Upper lobe of right lung (tissue), 1 donor: ENCODE results near the gene HIVEP3. TPM values are rescaled to one million over a fixed set of nuclear protein-coding genes. Genes with fewer than 3 reads are reported as not detected.

Experiments used
- ATAC-seq: fragments of 200-7000 bp; cut with Tn5 transposase; one replicate; pipeline ENCODE4 v1.9.1; 2020; ENCODE audit warnings: mild to moderate bottlenecking, moderate library complexity
- DNase-seq: peaks from one replicate; pipeline ENCODE4 v3.0.0-alpha.2; 2020
- H3K27ac ChIP-seq: fragments of 200-600 bp; one replicate; pipeline ENCODE4 v1.8.0; 2022
- H3K27me3 ChIP-seq: fragments of 200-600 bp; one replicate; pipeline ENCODE4 v1.8.0; 2022; ENCODE audit warnings: mild to moderate bottlenecking
- H3K36me3 ChIP-seq: fragments of 200-600 bp; one replicate; pipeline ENCODE4 v1.8.0; 2022
- H3K4me1 ChIP-seq: fragments of 200-600 bp; one replicate; pipeline ENCODE4 v1.8.0; 2022
- H3K4me3 ChIP-seq: fragments of 200-600 bp; one replicate; pipeline ENCODE4 v1.8.0; 2022; ENCODE audit warnings: mild to moderate bottlenecking
- H3K9me3 ChIP-seq: fragments of 200-600 bp; one replicate; pipeline ENCODE4 v1.8.0; 2022
- intact Hi-C: fragments of 100-400 bp; cut with DNase I; formaldehyde crosslinking; loops from one replicate; pipeline ENCODE4 v1.11.0; 2022
- total RNA-seq: library from RNA; stranded (reverse); fragmentation: NEBNext Ultra II Directional; extraction: Animal tissue kit (Norgen Biotek cat#: 25700); gene quantifications from one replicate; pipeline ENCODE4 v1.2.1, GENCODE V29; 2021
- TF ChIP-seq, protein P1 (sequence below): fragments of 200-600 bp; IDR thresholded peaks from one replicate; pipeline ENCODE4 v1.8.0; 2022; ENCODE audit warnings: antibody characterized with exemption
- donor health status: DM: no; HTN: yes; CAD: no; lungs with severe emphysema.

The HIVEP3 gene
- total RNA-seq, 1 donor from 2014 or later, result 16.6 TPM

DNA sequence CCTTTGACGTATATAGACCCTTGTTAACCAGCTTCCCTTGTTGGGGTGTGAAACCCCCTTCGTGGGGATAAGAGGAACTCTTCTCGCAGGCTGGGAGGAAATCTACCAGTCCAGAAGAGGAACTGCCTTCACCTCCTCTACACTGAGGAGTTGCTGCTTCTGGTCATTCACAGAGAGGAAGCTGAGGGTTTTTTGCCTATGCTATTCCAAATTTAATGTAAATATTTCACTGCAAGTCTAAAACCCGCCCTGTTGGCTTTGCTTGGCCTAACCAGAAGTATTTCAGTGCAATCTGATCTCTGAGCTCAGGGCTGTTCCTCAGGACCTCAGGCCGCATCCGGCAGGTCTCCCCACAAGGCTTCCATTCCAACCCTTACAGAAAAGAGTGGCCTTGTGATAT, 150.1 kb downstream of the HIVEP3 start:
- no peaks in the 10 kb centered on the region for H3K27me3 ChIP-seq
- no peaks in the 10 kb centered on the region for H3K9me3 ChIP-seq
- no peak overlapping the region for H3K4me3 ChIP-seq
- H3K36me3 ChIP-seq, result no peaks in the 10 kb centered on the region
- peak; percentile 43 for ATAC-seq
- TF ChIP-seq, protein P1, sequence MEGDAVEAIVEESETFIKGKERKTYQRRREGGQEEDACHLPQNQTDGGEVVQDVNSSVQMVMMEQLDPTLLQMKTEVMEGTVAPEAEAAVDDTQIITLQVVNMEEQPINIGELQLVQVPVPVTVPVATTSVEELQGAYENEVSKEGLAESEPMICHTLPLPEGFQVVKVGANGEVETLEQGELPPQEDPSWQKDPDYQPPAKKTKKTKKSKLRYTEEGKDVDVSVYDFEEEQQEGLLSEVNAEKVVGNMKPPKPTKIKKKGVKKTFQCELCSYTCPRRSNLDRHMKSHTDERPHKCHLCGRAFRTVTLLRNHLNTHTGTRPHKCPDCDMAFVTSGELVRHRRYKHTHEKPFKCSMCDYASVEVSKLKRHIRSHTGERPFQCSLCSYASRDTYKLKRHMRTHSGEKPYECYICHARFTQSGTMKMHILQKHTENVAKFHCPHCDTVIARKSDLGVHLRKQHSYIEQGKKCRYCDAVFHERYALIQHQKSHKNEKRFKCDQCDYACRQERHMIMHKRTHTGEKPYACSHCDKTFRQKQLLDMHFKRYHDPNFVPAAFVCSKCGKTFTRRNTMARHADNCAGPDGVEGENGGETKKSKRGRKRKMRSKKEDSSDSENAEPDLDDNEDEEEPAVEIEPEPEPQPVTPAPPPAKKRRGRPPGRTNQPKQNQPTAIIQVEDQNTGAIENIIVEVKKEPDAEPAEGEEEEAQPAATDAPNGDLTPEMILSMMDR, result no peak
- peaks cover 69% of the 10 kb centered on the region for H3K4me1 ChIP-seq
- H3K27ac ChIP-seq, result no peak overlapping the region
- intact Hi-C loops, result no loop called here
- DNase-seq, result no peak

DNA sequence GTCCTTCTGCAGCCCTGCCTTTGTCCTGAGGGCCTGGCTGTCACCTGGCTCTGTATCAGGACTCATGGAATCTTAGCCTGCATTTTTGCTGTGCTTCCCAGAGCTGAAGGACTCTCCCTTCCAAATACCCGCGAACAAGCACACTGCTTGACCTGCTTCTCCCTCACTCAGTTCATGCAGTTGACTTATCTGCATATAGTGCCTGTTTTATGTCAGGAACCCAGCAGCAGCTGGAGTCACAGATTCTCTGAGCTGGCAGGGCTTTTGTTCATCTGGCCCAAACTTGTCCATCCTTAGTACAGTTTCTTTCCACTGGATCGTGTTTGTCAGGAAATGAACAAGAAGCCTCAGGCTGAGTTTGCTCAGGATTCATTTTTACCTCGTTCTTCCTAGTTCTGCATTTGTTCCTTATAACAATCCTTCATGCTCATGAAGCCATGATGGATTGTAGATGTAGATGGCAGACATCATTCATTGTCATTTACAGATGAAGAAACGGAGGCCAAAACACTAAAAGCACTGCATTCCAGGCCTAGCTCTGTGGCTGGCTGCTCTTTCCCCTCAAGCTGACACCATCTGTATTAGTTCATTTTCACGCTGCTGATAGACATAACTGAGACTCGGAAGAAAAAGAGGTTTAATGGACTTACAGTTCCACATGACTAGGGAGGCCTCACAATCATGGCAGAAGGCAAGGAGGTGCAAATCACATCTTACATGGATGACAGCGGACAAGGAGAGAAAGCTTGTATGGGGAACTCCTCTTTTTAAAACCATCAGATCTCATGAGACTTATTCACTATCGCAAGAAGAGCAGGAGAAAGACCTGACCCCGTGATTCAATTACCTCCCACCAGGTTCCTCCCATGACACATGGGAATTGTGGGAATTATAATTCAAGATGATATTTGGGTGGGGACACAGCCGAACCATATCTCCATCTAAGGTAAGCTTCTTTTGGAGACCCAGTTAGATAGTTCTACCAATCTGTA, 150.9 kb downstream of the HIVEP3 start:
- Histone ChIP-seq H3K4me3 (no peak overlapping the region), H3K27me3 (no peaks in the 10 kb centered on the region), H3K4me1 (peaks cover 67% of the 10 kb centered on the region), H3K27ac (peak overlapping the region; percentile 30), H3K36me3 (no peaks in the 10 kb centered on the region), H3K9me3 (no peaks in the 10 kb centered on the region)
- intact Hi-C loops, result no loop called here
- TF ChIP-seq, protein P1, result no peak
- ATAC-seq (peak; percentile 65), DNase-seq (no peak)

DNA sequence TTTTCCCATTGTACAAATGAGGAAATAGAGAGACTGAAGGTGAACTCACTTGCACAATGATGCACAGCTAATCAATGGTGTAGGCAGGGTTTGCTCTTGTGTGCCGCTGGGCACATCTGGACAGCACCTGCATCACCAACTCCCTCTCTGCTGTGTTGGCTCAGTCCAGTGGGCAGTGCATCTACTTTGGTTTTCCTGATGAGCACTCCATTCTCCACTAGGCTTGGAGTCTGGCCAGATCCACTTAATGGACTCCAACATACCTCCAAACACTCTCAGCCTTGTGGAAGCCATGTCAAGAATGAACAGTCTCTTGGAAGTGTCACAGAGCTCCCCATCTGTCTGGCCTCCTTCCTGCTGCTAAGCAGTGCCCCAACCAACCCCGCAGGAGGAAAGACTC, 152.2 kb downstream of the HIVEP3 start:
- intact Hi-C loops, result no loop called here
- Histone ChIP-seq H3K27me3 (no peaks in the 10 kb centered on the region), H3K36me3 (no peaks in the 10 kb centered on the region), H3K4me3 (no peak overlapping the region), H3K9me3 (no peaks in the 10 kb centered on the region), H3K4me1 (peaks cover 57% of the 10 kb centered on the region), H3K27ac (no peak overlapping the region)
- ATAC-seq (no peak), DNase-seq (no peak)
- TF ChIP-seq, protein P1, result no peak

DNA sequence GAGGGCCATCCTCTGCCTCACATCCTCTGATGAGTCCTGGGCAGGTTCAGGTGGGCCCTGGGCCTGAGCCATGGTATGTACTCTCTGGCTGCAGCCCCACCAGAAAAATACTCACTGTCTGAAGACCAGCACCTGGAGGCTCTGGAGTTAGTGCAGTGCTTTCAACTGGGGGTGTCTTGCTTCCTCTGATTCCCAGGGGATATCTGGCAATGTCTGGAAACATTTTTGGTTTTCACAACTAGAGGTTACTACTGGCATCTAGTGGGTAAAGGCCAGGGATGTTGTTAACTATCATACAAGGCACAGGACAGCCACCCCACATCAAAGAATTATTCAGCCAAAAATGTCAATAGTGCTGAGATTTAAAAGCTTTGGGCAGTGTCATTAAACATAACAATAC, 152.7 kb downstream of the HIVEP3 start:
- TF ChIP-seq, protein P1, result no peak
- Histone ChIP-seq H3K27ac (no peak overlapping the region), H3K36me3 (no peaks in the 10 kb centered on the region), H3K4me1 (peaks cover 52% of the 10 kb centered on the region), H3K4me3 (no peak overlapping the region), H3K27me3 (no peaks in the 10 kb centered on the region), H3K9me3 (no peaks in the 10 kb centered on the region)
- intact Hi-C loops, result no loop called here
- ATAC-seq, result no peak
- no peak for DNase-seq

DNA sequence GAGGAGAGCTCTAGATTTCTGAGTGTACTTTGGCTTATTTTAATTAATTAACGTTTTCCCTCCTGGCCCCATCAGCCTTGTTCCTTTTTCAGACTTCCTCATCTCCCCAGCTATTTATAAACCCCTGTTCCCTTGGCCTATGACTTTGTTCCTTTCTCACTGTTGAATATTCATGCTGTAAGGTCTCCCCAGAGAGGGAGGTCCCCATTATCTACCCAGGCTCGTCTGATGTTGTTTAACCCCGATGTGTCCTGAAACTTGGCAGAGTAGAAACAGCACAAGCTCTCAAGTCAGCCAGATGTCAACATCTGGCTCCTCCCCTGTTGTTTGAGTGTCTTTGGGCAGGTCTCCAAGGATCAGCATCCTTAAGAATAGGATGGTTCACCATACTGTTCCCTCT, 153.6 kb downstream of the HIVEP3 start:
- H3K9me3 ChIP-seq, result no peaks in the 10 kb centered on the region
- intact Hi-C loops, result no loop called here
- TF ChIP-seq, protein P1, result no peak
- H3K27me3 ChIP-seq, result no peaks in the 10 kb centered on the region
- H3K4me3 ChIP-seq, result no peak overlapping the region
- H3K27ac ChIP-seq, result peak overlapping the region; percentile 11
- no peaks in the 10 kb centered on the region for H3K36me3 ChIP-seq
- DNase-seq (no peak), ATAC-seq (peak; percentile 57)
- peaks cover 50% of the 10 kb centered on the region for H3K4me1 ChIP-seq
